Measurements from ENCODE around the gene HPCAL4. TPM values are rescaled to one million over a fixed set of nuclear protein-coding genes. Genes with fewer than 3 reads are reported as not detected.

HPCAL4 gene
- total and polyA plus RNA-seq, 7 experiments from 2014 or later: 2.9 to 49.0 (median 12.0) TPM

- Mint-ChIP-seq H3K4me1 (peaks cover 0 to 10% (median 0%) of the 10 kb centered on the region in 7 donors), H3K4me3 (no peak overlapping the region), H3K27ac (no peak overlapping the region), H3K36me3 (no peaks in the 10 kb centered on the region), H3K27me3 (peaks cover 11 to 26% (median 22%) of the 10 kb centered on the region in 5 donors), H3K9me3 (peaks cover 0 to 1% (median 0%) of the 10 kb centered on the region in 11 donors)
- Histone ChIP-seq H3K36me3 (ENCODE audit: control insufficient read depth in 2 of 3, insufficient read depth in 3 of 3, low read length in 3 of 3) (no peaks in the 10 kb centered on the region), H3K4me1 (ENCODE audit: control insufficient read depth in 2 of 2, insufficient read depth in 2 of 2, low read length in 2 of 2) (no peaks in the 10 kb centered on the region), H3K4me3 (ENCODE audit: low read length) (no peak overlapping the region), H3K9me3 (ENCODE audit: control insufficient read depth in 2 of 3, low read length in 3 of 3) (no peaks in the 10 kb centered on the region), H3K27me3 (ENCODE audit: control insufficient read depth in 2 of 2, insufficient read depth in 2 of 2, low read length in 2 of 2) (no peaks in the 10 kb centered on the region), H3K27ac (ENCODE audit: low read depth, low read length) (no peak overlapping the region)
- POLR2A ChIA-PET: no interaction called here
- CTCF ChIA-PET: no interaction called here
- intact Hi-C loops (cut with micrococcal nuclease): no loop called here
- no peak for DNase-seq
- no peak for ATAC-seq
These were observed 59.6 kb downstream of the HPCAL4 start for GRCh38 chr1:39631361-39632322.

GRCh38 chr1:39628807-39629350 lies 62.4 kb downstream of the HPCAL4 start:
- ChIA-PET CTCF (no interaction called here), POLR2A (no interaction called here)
- Histone ChIP-seq H3K9me3 (ENCODE audit: control insufficient read depth in 2 of 3, low read length in 3 of 3) (no peaks in the 10 kb centered on the region), H3K36me3 (ENCODE audit: control insufficient read depth in 2 of 3, insufficient read depth in 3 of 3, low read length in 3 of 3) (no peaks in the 10 kb centered on the region), H3K27ac (ENCODE audit: low read depth, low read length) (no peak overlapping the region), H3K4me1 (ENCODE audit: control insufficient read depth in 2 of 2, insufficient read depth in 2 of 2, low read length in 2 of 2) (no peaks in the 10 kb centered on the region), H3K27me3 (ENCODE audit: control insufficient read depth in 2 of 2, insufficient read depth in 2 of 2, low read length in 2 of 2) (no peaks in the 10 kb centered on the region), H3K4me3 (ENCODE audit: low read length) (no peak overlapping the region)
- no peaks in the 10 kb centered on the region for H3K36me3 Mint-ChIP-seq
- H3K27me3 Mint-ChIP-seq: peaks cover 5 to 16% (median 9%) of the 10 kb centered on the region in 5 donors
- H3K4me3 Mint-ChIP-seq: no peak overlapping the region
- peaks cover 0 to 10% (median 0%) of the 10 kb centered on the region in 7 donors for H3K4me1 Mint-ChIP-seq
- no peaks in the 10 kb centered on the region for H3K9me3 Mint-ChIP-seq
- intact Hi-C loops (cut with micrococcal nuclease): no loop called here
- ATAC-seq (no peak), DNase-seq (no peak)
- no peak overlapping the region for H3K27ac Mint-ChIP-seq

Other genes with a start within 250 kb of the HPCAL4 start
- under 1 TPM in 1 of 5 experiments, not detected in 4; 0.19 TPM for gene BMP8A, start 199.8 kb downstream of the HPCAL4 start, total RNA-seq
- under 1 TPM in 1 of 2 donors, not detected in 1; 0.12 TPM for gene BMP8A, start 199.8 kb downstream of the HPCAL4 start, polyA plus RNA-seq
- gene PABPC4, start 114.6 kb downstream of the HPCAL4 start, total RNA-seq: 100 to 1,000 TPM; 194 to 344 (median 278) TPM
- gene PABPC4, start 114.6 kb downstream of the HPCAL4 start, polyA plus RNA-seq: 10 to 100 TPM; 39.9 to 41.6 TPM
- under 1 TPM in 2 of 5 experiments, not detected in 3; 0.08 to 0.16 TPM for gene HEYL, start 51.8 kb downstream of the HPCAL4 start, total RNA-seq
- under 1 TPM in 1 of 2 donors, not detected in 1; 0.18 TPM for gene HEYL, start 51.8 kb downstream of the HPCAL4 start, polyA plus RNA-seq
- gene NT5C1A, start 19.3 kb downstream of the HPCAL4 start, total RNA-seq: under 1 TPM in 3 of 5 experiments, not detected in 2; 0.37 to 0.92 (median 0.65) TPM
- gene NT5C1A, start 19.3 kb downstream of the HPCAL4 start, polyA plus RNA-seq: not detected
- gene PPIE, start 47.4 kb upstream of the HPCAL4 start, total RNA-seq: 10 to 100 TPM; 52.3 to 79.1 (median 61.3) TPM
- 100 to 1,000 TPM; 104 to 119 TPM for gene PPIE, start 47.4 kb upstream of the HPCAL4 start, polyA plus RNA-seq
- gene OXCT2, start 79.9 kb upstream of the HPCAL4 start, total RNA-seq: under 1 TPM in 4 of 5 experiments, not detected in 1; 0.19 to 0.53 (median 0.26) TPM
- gene OXCT2, start 79.9 kb upstream of the HPCAL4 start, polyA plus RNA-seq: not detected
- 1 to 10 TPM in 1 of 5 experiments, under 1 TPM in 4; 0.16 to 1.4 (median 0.17) TPM for gene BMP8B, start 97.4 kb upstream of the HPCAL4 start, total RNA-seq
- under 1 TPM; 0.05 to 0.09 TPM for gene BMP8B, start 97.4 kb upstream of the HPCAL4 start, polyA plus RNA-seq
- 10 to 100 TPM; 12.4 to 21.7 (median 19.5) TPM for gene TRIT1, start 192.1 kb upstream of the HPCAL4 start, total RNA-seq
- gene TRIT1, start 192.1 kb upstream of the HPCAL4 start, polyA plus RNA-seq: 10 to 100 TPM in 1 of 2 donors, 1 to 10 TPM in 1; 8.2 to 14.5 TPM
- gene MYCL, start 210.5 kb upstream of the HPCAL4 start, total RNA-seq: 1 to 10 TPM in 2 of 5 experiments, under 1 TPM in 2, not detected in 1; 0.30 to 8.1 (median 0.83) TPM
- gene MYCL, start 210.5 kb upstream of the HPCAL4 start, polyA plus RNA-seq: under 1 TPM in 1 of 2 donors, not detected in 1; 0.05 TPM